HEK293 (cell line): ENCODE data around the gene TJP3.
A peak's percentile ranks its signal among the peaks of the same experiment; 100 is the strongest.

ENCODE experiments used
- CTCF ChIA-PET: fragments of 350-600 bp; formaldehyde crosslinking; extraction: SDS; loops from one replicate; lab custom pipeline; 2021; ENCODE audit warnings: antibody characterized with exemption; lab: Yijun Ruan, JAX
- POLR2A ChIA-PET: fragments of 300-600 bp; formaldehyde crosslinking; extraction: SDS; loops from one replicate; lab custom pipeline; 2020; ENCODE audit warnings: antibody characterized with exemption, inconsistent platforms; lab: Yijun Ruan, JAX
- H3K27ac ChIP-seq: fragments of 200-500 bp; sonication (Bioruptor generic); 2 replicates; pipeline ENCODE4 v1.5.1; 2014; ENCODE audit warnings: low read depth, low read length, control low read depth, inconsistent platforms; ENCODE audit errors: extremely low read depth
- H3K36me3 ChIP-seq, 2 experiments: fragments of 200-500 bp in 1 of 2; sonication (Bioruptor generic) in 1 of 2; 1 replicate in 1 of 2; 2 replicates in 1 of 2; pipeline ENCODE4 v1.5.1; 2014 to 2017; ENCODE audit warnings: inconsistent platforms in 2 of 2, low read length in 2 of 2; ENCODE audit not compliant: control insufficient read depth in 2 of 2, insufficient read depth in 1 of 2
- H3K4me1 ChIP-seq: fragments of 200-500 bp; sonication (Bioruptor generic); 2 replicates; pipeline ENCODE4 v1.5.1; 2014; ENCODE audit warnings: mild to moderate bottlenecking, low read length, inconsistent platforms; ENCODE audit not compliant: control insufficient read depth, insufficient read depth
- H3K4me3 ChIP-seq: 2 replicates; pipeline ENCODE4 v1.5.1; 2011; ENCODE audit warnings: low read depth, mild to moderate bottlenecking, control low read depth, low read length, moderate library complexity
- H3K9me3 ChIP-seq: fragments of 200-500 bp; sonication (Bioruptor generic); 2 replicates; pipeline ENCODE4 v1.5.1; 2014; ENCODE audit warnings: low read depth, low read length, inconsistent platforms; ENCODE audit not compliant: control insufficient read depth, insufficient read depth
- EGR2 ChIP-seq: fragments of 450-650 bp; formaldehyde crosslinking; IDR thresholded peaks from 2 replicates; pipeline ENCODE4 v1.5.1; 2016; ENCODE audit warnings: low read depth, missing biosample characterization, missing genetic modification characterization
- HOXA7 ChIP-seq: sonication (generic); formaldehyde crosslinking; IDR thresholded peaks from 2 replicates; pipeline ENCODE4 v1.8.1; 2022; ENCODE audit warnings: missing genetic modification reagents, borderline replicate concordance
- OVOL3 ChIP-seq: fragments of 450-650 bp; formaldehyde crosslinking; IDR thresholded peaks from 2 replicates; pipeline ENCODE4 v1.5.1; 2016; ENCODE audit warnings: missing biosample characterization, missing genetic modification characterization
- PRDM1 ChIP-seq: fragments of 450-650 bp; formaldehyde crosslinking; IDR thresholded peaks from 2 replicates; pipeline ENCODE4; 2016; ENCODE audit warnings: missing biosample characterization, missing genetic modification characterization
- REPIN1 ChIP-seq: fragments of 450-650 bp; formaldehyde crosslinking; IDR thresholded peaks from 2 replicates; pipeline ENCODE4 v1.5.1; 2017; ENCODE audit warnings: missing biosample characterization, missing genetic modification characterization, low read depth
- YY2 ChIP-seq: fragments of 450-650 bp; formaldehyde crosslinking; IDR thresholded peaks from 2 replicates; pipeline ENCODE4 v1.5.1; 2016; ENCODE audit warnings: missing biosample characterization, missing genetic modification characterization
- ZFP69B ChIP-seq: fragments of 450-650 bp; formaldehyde crosslinking; IDR thresholded peaks from 2 replicates; pipeline ENCODE4 v1.5.1; 2016; ENCODE audit warnings: missing biosample characterization, missing genetic modification characterization
- ZNF132 ChIP-seq: fragments of 450-650 bp; formaldehyde crosslinking; IDR thresholded peaks from 2 replicates; pipeline ENCODE4 v1.5.1; 2017; ENCODE audit warnings: missing biosample characterization, missing genetic modification characterization, borderline replicate concordance
- ZNF19 ChIP-seq: fragments of 450-650 bp; formaldehyde crosslinking; IDR thresholded peaks from 2 replicates; pipeline ENCODE4; 2016; ENCODE audit warnings: missing biosample characterization, missing genetic modification characterization, low read depth
- ZNF239 ChIP-seq: fragments of 450-650 bp; formaldehyde crosslinking; IDR thresholded peaks from 2 replicates; pipeline ENCODE4 v1.5.1; 2016; ENCODE audit warnings: missing biosample characterization, missing genetic modification characterization
- ZNF350 ChIP-seq: fragments of 450-650 bp; formaldehyde crosslinking; IDR thresholded peaks from 2 replicates; pipeline ENCODE4 v1.5.0; 2017; ENCODE audit warnings: missing biosample characterization, mild to moderate bottlenecking, missing genetic modification characterization
- ZNF366 ChIP-seq: fragments of 450-650 bp; formaldehyde crosslinking; conservative IDR thresholded peaks from 2 replicates; pipeline ENCODE4 v1.5.1; 2016; ENCODE audit warnings: missing biosample characterization, missing genetic modification characterization
- ZNF404 ChIP-seq: fragments of 450-650 bp; formaldehyde crosslinking; IDR thresholded peaks from 2 replicates; pipeline ENCODE4 v1.5.1; 2017; ENCODE audit warnings: missing biosample characterization, missing genetic modification characterization
- ZNF426 ChIP-seq: fragments of 450-650 bp; formaldehyde crosslinking; IDR thresholded peaks from 2 replicates; pipeline ENCODE4 v1.5.1; 2017; ENCODE audit warnings: missing biosample characterization, missing genetic modification characterization, mild to moderate bottlenecking, inconsistent platforms, moderate library complexity
- ZNF510 ChIP-seq: fragments of 450-650 bp; formaldehyde crosslinking; IDR thresholded peaks from 2 replicates; pipeline ENCODE4 v1.5.1; 2018; ENCODE audit warnings: mild to moderate bottlenecking, missing genetic modification characterization, missing biosample characterization; ENCODE audit not compliant: insufficient replicate concordance
- ZNF558 ChIP-seq: fragments of 450-650 bp; formaldehyde crosslinking; IDR thresholded peaks from 2 replicates; pipeline ENCODE4 v1.5.1; 2016; ENCODE audit warnings: missing biosample characterization, missing genetic modification characterization
- ZNF571 ChIP-seq: fragments of 450-650 bp; formaldehyde crosslinking; IDR thresholded peaks from 2 replicates; pipeline ENCODE4 v1.5.0; 2017; ENCODE audit warnings: missing biosample characterization, missing genetic modification characterization
- ZNF701 ChIP-seq: fragments of 450-650 bp; formaldehyde crosslinking; IDR thresholded peaks from 2 replicates; pipeline ENCODE4 v1.5.1; 2016; ENCODE audit warnings: missing biosample characterization, missing genetic modification characterization
- ZNF776 ChIP-seq: fragments of 450-650 bp; formaldehyde crosslinking; IDR thresholded peaks from 2 replicates; pipeline ENCODE4 v1.5.0; 2017; ENCODE audit warnings: missing biosample characterization, missing genetic modification characterization, borderline replicate concordance
- ZNF785 ChIP-seq: fragments of 450-650 bp; formaldehyde crosslinking; IDR thresholded peaks from 2 replicates; pipeline ENCODE4 v1.5.1; 2016; ENCODE audit warnings: missing biosample characterization, missing genetic modification characterization
- ZNF837 ChIP-seq: fragments of 450-650 bp; formaldehyde crosslinking; IDR thresholded peaks from 2 replicates; pipeline ENCODE4 v1.5.1; 2016; ENCODE audit warnings: missing biosample characterization, missing genetic modification characterization
- TF ChIP-seq, protein P1 (sequence below): fragments of 450-650 bp; formaldehyde crosslinking; IDR thresholded peaks from 2 replicates; pipeline ENCODE4 v1.5.1; 2017; ENCODE audit warnings: missing biosample characterization, missing genetic modification characterization
- TF ChIP-seq, protein P2 (sequence below): fragments of 450-650 bp; formaldehyde crosslinking; IDR thresholded peaks from 2 replicates; pipeline ENCODE4 v1.5.1; 2016; ENCODE audit warnings: missing biosample characterization, missing genetic modification characterization
- TF ChIP-seq, protein P3 (sequence below): fragments of 450-650 bp; formaldehyde crosslinking; IDR thresholded peaks from 2 replicates; pipeline ENCODE4 v1.5.1; 2016; ENCODE audit warnings: missing biosample characterization, missing genetic modification characterization, low read depth
- TF ChIP-seq, protein P4 (sequence below): fragments of 450-650 bp; formaldehyde crosslinking; IDR thresholded peaks from 2 replicates; pipeline ENCODE4; 2016; ENCODE audit warnings: missing biosample characterization, missing genetic modification characterization
- TF ChIP-seq, protein P5 (sequence below): fragments of 450-650 bp; formaldehyde crosslinking; IDR thresholded peaks from 2 replicates; pipeline ENCODE4 v1.5.1; 2016; ENCODE audit warnings: missing biosample characterization, missing genetic modification characterization

Gene TJP3

DNA sequence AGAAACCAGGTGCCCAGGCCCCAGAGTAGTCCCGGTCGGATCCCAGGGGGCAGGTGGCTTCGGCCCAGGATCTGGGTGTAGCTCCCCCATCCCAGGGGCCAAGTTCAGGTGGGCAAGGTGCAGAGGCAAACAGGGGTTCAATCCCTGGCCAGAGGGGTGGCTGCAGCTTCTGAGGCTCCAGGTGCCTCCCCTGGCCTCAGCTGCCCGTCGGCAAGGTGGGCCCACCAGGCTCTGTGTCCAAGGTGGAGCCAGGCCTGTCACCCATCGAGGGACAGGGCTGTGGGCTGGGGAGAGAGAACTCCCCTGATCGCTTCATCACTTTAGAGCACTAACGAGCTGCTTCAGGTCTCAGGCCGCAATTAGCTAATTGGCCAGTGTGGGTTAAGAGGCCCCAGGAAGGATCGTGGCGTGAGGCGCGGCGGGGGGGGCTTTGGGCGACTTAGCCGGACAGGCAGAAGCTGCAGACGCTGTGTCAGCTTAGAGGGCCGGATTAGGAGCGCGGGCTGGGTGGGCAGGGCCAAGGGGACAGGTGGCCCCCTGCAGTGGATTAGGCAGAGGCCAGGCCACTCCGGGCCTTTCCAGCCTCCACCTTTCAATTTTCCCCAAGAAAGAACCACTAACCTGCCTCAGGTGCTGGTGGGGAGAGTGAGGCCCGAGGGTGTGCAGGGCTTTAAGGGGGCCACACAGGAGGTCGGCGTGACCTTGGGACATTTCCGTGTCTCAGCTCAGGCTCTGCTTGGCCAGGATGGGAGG lies 66.6 kb downstream of the TJP3 start:
- POLR2A ChIA-PET = interaction anchor here (0.6 to 1.2 kb wide), 3 partner anchors 10 to 421 kb away, joined by 3 to 5 read pairs (median 3); partner anchors contain the start of gene MRPL54

DNA sequence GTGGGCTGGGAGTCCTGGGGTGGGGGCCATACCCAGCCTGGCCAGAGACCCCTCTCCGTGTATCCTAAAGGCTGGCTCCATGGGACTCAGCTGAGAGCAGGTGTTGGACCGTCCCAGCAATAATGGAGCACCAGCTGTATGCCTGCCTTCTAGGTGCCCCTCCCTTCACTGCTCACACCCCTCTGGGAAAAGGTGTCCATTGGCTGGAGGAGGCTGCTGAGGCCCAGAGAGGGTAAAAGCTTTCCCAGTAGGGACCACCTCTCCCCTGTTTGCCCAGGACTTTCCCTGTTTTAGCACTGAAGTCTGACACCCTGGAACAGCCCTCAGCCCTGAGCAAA lies 67.2 kb downstream of the TJP3 start:
- Histone ChIP-seq H3K27ac (no peak overlapping the region), H3K36me3 (no peaks in the 10 kb centered on the region), H3K4me3 (no peak overlapping the region), H3K4me1 (no peaks in the 10 kb centered on the region), H3K9me3 (no peaks in the 10 kb centered on the region)
- ChIA-PET POLR2A (interaction anchor here (1.1 to 1.2 kb wide), 2 partner anchors 11 to 13 kb away, joined by 3 to 5 read pairs; partner anchors contain the start of gene MRPL54), CTCF (interaction anchor here (1.1 kb wide), 1 partner anchor 212 kb away, joined by 3 read pairs; no protein-coding TSS in a partner anchor)
- no peak for TF ChIP-seq YY2
- no peak for TF ChIP-seq OVOL3 (tag by site-specific recombination)
- TF ChIP-seq, protein P1, sequence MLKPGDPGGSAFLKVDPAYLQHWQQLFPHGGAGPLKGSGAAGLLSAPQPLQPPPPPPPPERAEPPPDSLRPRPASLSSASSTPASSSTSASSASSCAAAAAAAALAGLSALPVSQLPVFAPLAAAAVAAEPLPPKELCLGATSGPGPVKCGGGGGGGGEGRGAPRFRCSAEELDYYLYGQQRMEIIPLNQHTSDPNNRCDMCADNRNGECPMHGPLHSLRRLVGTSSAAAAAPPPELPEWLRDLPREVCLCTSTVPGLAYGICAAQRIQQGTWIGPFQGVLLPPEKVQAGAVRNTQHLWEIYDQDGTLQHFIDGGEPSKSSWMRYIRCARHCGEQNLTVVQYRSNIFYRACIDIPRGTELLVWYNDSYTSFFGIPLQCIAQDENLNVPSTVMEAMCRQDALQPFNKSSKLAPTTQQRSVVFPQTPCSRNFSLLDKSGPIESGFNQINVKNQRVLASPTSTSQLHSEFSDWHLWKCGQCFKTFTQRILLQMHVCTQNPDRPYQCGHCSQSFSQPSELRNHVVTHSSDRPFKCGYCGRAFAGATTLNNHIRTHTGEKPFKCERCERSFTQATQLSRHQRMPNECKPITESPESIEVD (tag by site-specific recombination) = no peak
- TF ChIP-seq REPIN1 (tag by site-specific recombination) = no peak
- TF ChIP-seq ZNF785 (tag by site-specific recombination) = no peak
- no peak for TF ChIP-seq ZNF19 (tag by site-specific recombination)
- no peak for TF ChIP-seq ZNF571
- TF ChIP-seq, protein P2, sequence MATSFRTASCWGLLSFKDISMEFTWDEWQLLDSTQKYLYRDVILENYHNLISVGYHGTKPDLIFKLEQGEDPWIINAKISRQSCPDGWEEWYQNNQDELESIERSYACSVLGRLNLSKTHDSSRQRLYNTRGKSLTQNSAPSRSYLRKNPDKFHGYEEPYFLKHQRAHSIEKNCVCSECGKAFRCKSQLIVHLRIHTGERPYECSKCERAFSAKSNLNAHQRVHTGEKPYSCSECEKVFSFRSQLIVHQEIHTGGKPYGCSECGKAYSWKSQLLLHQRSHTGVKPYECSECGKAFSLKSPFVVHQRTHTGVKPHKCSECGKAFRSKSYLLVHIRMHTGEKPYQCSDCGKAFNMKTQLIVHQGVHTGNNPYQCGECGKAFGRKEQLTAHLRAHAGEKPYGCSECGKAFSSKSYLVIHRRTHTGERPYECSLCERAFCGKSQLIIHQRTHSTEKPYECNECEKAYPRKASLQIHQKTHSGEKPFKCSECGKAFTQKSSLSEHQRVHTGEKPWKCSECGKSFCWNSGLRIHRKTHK (tag by site-specific recombination) = no peak
- TF ChIP-seq, protein P3, sequence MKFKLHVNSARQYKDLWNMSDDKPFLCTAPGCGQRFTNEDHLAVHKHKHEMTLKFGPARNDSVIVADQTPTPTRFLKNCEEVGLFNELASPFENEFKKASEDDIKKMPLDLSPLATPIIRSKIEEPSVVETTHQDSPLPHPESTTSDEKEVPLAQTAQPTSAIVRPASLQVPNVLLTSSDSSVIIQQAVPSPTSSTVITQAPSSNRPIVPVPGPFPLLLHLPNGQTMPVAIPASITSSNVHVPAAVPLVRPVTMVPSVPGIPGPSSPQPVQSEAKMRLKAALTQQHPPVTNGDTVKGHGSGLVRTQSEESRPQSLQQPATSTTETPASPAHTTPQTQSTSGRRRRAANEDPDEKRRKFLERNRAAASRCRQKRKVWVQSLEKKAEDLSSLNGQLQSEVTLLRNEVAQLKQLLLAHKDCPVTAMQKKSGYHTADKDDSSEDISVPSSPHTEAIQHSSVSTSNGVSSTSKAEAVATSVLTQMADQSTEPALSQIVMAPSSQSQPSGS (tag by site-specific recombination) = no peak
- no peak for TF ChIP-seq ZNF558 (tag by site-specific recombination)
- TF ChIP-seq ZNF366 = no peak
- no peak for TF ChIP-seq ZNF837 (tag by site-specific recombination)
- TF ChIP-seq ZNF132 = no peak
- TF ChIP-seq ZNF510 (tag by site-specific recombination) = no peak
- no peak for TF ChIP-seq PRDM1 (tag by site-specific recombination)
- TF ChIP-seq ZNF701 (tag by site-specific recombination) = no peak
- TF ChIP-seq EGR2 (tag by site-specific recombination) = no peak
- TF ChIP-seq ZNF239 (tag by site-specific recombination) = no peak
- no peak for TF ChIP-seq ZNF426 (tag by site-specific recombination)
- TF ChIP-seq HOXA7 (CRISPR knock-in tag) = no peak

More for the DNA sequence above, 66.6 kb downstream of the TJP3 start:
- Histone ChIP-seq H3K36me3 (no peaks in the 10 kb centered on the region), H3K4me3 (no peak overlapping the region), H3K9me3 (no peaks in the 10 kb centered on the region)
- CTCF ChIA-PET = interaction anchor here (0.5 to 1.1 kb wide), 3 partner anchors 15 to 213 kb away, joined by 3 to 4 read pairs (median 3); no protein-coding TSS in a partner anchor
- TF ChIP-seq, protein P4, sequence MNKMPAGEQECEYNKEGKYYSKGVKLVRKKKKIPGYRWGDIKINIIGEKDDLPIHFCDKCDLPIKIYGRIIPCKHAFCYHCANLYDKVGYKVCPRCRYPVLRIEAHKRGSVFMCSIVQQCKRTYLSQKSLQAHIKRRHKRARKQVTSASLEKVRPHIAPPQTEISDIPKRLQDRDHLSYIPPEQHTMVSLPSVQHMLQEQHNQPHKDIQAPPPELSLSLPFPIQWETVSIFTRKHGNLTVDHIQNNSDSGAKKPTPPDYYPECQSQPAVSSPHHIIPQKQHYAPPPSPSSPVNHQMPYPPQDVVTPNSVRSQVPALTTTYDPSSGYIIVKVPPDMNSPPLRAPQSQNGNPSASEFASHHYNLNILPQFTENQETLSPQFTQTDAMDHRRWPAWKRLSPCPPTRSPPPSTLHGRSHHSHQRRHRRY (tag by site-specific recombination) = no peak
- TF ChIP-seq ZNF776 (tag by site-specific recombination) = no peak
- TF ChIP-seq ZNF350 (tag by site-specific recombination) = no peak
- TF ChIP-seq, protein P5, sequence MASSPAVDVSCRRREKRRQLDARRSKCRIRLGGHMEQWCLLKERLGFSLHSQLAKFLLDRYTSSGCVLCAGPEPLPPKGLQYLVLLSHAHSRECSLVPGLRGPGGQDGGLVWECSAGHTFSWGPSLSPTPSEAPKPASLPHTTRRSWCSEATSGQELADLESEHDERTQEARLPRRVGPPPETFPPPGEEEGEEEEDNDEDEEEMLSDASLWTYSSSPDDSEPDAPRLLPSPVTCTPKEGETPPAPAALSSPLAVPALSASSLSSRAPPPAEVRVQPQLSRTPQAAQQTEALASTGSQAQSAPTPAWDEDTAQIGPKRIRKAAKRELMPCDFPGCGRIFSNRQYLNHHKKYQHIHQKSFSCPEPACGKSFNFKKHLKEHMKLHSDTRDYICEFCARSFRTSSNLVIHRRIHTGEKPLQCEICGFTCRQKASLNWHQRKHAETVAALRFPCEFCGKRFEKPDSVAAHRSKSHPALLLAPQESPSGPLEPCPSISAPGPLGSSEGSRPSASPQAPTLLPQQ (tag by site-specific recombination) = peak; percentile 89
- TF ChIP-seq ZNF404 (tag by site-specific recombination) = no peak
- TF ChIP-seq ZFP69B = peak; percentile 79
- TF ChIP-seq, all 188 proteins: peak for 2
- no peak overlapping the region for H3K27ac ChIP-seq
- no peaks in the 10 kb centered on the region for H3K4me1 ChIP-seq
